ENCODE measurements around the gene GNAI2.

The GNAI2 gene

DNA sequence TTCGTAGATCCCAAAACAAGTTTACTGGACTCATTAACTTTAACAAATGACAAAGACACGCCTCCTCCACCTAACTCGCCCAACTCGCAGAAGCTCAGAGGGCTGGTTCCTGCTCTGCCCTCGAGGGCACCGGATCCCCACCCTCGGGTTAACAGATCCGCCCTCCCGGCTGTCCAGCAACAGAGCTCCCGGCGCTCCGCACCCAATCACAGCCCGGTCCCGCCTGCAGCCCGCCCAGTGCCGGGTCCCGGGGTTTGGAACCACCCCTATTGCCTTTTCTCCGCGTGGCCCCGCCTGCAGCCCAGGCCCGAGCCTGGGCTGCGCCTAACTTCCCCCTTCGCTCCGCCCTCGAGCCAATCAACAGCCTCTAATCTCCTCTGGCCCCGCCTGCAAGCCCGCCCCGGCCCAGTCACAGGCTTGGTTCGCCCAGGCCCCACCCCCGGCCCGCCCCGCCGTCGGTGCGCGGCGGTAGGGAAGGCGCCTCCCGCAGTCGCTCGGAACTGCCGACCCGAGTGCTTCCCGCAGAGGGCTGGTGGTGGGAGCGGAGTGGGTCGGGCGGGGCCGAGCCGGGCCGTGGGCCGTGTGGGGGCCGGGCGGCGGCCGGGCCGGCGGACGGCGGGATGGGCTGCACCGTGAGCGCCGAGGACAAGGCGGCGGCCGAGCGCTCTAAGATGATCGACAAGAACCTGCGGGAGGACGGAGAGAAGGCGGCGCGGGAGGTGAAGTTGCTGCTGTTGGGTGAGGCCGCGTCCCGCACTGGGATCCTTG is at the start of gene GNAI2:
GNAI2 (plus strand) TSS at position 489 of the 768 bp plus-strand sequence; CDS start at position 621, 132 bp downstream.
- peak; percentile 76 for DNase-seq

- DNase-seq, result no peak
Measured at GRCh38 chr3:50187750-50188149, 48.3 kb upstream of the GNAI2 start.

GRCh38 chr3:50189274-50189673 is 46.7 kb upstream of the GNAI2 start:
- no peak for DNase-seq

- DNase-seq, result no peak
Measured at GRCh38 chr3:50189989-50190388, 46.0 kb upstream of the GNAI2 start.

DNA sequence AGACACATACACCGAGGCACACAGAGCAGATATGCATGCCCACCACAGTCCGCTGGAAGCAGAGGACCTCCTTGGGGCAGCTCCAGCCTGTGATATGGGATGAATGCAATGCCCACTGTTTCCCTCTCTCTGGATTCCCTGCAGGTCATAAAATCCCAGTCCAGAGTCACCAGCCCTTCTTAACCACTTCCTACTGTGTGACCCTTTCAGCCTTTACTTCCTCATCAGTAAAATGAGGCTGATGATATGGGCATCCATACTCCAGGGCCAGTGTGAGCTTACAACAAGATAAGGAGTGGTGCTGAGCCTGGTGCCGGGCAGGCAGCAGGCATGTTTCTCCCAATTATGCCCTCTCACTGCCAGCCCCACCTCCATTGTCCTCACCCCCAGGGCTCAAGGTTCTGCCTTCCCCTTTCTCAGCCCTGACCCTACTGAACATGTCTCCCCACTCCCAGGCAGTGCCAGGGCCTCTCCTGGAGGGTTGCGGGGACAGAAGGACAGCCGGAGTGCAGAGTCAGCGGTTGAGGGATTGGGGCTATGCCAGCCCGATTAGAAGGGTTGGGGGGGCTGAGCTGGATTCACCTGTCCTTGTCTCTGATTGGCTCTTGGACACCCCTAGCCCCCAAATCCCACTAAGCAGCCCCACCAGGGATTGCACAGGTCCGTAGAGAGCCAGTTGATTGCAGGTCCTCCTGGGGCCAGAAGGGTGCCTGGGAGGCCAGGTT is 44.9 kb upstream of the GNAI2 start, which contains the start of gene GNAT1:
GNAT1 (plus strand) TSS at position 675 of the 725 bp plus-strand sequence. CDS start 116 bp downstream, outside the sequence.
- no peak for DNase-seq

DNA sequence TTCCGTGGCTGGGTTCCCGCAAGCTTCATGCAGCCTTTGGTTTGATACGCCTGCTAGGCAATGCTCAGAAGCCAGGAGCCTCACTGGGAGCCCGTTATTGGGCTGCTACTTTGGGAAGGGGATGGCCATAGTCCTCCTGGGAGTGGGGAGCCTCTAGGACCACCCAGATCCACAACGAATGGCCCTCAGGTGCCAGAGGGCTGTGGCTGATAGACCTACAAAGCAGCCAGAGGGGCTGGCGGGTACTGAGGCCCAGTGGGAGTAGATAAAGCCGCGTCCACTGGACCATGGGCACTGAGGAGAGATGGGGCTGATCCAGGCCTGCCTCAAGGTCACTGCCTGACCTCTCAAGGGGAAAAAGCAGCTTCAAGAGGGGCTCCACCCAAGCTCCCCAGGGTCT is 43.9 kb upstream of the GNAI2 start:
- no peak for DNase-seq

GRCh38 chr3:50192689-50193141 is 43.3 kb upstream of the GNAI2 start:
- DNase-seq, result no peak

GRCh38 chr3:50193286-50193685 is 42.7 kb upstream of the GNAI2 start:
- no peak for DNase-seq

DNA sequence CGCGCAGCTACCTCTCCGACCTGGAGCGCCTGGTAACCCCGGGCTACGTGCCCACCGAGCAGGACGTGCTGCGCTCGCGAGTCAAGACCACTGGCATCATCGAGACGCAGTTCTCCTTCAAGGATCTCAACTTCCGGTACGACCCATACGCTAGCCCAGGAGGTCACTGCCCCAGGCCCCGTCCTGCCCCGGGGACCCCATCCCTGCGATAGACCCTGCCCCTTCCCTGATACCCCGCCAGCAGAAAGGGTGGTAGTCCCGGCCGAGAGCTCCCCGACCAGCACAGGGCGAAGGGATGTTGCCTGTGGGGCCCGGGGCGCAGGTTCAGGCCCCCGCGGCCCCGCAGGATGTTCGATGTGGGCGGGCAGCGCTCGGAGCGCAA is 42.3 kb upstream of the GNAI2 start:
- no peak for DNase-seq

DNA sequence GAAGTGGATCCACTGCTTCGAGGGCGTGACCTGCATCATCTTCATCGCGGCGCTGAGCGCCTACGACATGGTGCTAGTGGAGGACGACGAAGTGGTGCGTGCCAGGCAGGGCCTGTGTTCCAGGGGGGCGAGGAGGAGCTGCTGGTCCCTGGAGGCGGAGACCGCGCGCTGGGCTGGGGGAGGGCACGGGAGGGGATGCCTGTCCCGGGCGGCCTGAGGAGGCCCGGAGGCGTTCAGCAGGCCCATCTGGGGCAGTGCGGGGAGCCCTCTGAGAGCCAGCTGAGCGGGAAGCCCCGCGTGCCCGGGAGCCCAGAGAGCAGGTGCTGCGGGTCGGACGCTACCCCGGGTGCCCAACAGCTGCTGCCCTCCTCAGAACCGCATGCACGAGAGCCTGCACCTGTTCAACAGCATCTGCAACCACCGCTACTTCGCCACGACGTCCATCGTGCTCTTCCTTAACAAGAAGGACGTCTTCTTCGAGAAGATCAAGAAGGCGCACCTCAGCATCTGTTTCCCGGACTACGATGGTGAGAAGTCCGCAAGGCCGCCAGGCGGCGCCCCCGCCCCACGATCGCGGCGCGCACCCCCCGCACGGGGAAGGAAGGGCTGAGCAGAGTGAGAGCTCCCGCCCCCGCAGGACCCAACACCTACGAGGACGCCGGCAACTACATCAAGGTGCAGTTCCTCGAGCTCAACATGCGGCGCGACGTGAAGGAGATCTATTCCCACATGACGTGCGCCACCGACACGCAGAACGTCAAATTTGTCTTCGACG is 41.7 kb upstream of the GNAI2 start:
- no peak for DNase-seq

GRCh38 chr3:50194903-50195500 is 41.0 kb upstream of the GNAI2 start:
- DNase-seq, result no peak

- no peak for DNase-seq
Measured at GRCh38 chr3:50195501-50196252, 40.3 kb upstream of the GNAI2 start.

GRCh38 chr3:50196253-50196801 is 39.7 kb upstream of the GNAI2 start:
- no peak for DNase-seq

DNA sequence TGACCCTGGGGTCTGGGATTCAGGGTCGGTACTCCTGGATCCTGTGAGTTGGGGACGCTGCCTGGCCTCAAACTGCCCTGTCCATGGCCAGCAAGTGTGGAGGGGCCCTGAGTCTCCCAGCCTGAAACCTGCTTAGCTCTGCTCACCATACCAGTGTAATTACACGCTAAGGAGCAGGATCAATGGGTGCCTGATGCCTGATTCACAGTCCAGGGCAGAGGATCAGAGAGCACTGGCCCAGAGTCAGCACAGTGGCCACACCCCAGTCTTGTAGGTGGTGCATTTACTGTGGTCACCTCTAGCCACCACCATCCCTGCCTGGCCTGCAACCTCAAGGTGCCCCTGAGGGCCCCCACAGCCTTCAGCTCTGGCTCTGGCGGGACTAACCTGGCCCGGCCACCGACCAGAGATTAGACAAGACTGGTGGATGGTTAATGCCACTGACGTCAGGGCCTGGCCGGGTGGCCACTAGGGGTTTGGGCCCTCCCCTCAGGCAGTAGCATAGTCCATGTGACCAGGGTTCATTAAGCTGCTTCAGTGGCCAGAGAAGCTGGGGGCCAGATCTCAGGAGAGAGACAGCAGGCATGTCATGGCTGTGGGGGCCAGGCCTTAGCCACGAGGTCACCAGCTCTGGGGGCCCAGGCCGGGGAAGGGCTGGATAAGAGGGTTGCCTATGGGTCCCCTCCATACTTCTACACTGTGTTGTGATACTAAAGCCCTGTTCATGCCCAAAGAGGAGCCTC is 34.3 kb upstream of the GNAI2 start:
- DNase-seq, result no peak

- DNase-seq, result no peak
Measured at GRCh38 chr3:50202353-50203112, 33.5 kb upstream of the GNAI2 start.

DNA sequence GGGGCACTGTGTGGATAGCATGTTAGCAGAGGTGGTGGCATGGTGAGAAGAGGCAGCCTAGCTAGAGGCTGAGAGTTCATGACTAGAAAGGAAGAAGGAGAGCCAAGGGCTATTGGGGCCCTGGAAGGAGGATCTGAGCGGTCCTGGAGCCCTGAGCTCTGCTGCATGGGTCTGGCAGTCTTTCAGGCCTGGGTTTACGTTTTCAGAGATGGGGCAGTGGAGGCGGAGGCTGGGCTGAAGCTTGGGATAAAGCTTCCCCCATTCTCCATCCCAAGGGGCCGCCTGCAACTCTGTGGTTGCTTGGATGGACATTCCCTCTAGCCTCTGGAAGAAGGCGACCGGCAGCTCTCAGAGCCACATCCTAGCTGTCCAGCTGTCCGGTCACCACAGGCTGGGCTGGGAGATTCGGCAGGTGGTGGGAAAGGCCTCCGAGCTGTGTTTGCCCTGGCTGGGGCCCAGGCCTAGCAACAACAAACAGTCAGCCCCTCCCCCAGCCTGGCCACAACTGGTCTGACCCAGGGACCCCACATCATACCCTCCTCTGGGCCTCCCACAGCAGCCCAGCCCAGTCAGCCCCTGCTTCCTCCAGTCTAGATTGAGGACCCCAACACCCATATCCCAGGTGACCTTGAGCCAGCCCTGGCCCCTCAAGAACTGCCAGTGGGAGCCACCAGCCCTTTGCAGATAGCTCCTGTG is 32.7 kb upstream of the GNAI2 start:
- no peak for DNase-seq

DNA sequence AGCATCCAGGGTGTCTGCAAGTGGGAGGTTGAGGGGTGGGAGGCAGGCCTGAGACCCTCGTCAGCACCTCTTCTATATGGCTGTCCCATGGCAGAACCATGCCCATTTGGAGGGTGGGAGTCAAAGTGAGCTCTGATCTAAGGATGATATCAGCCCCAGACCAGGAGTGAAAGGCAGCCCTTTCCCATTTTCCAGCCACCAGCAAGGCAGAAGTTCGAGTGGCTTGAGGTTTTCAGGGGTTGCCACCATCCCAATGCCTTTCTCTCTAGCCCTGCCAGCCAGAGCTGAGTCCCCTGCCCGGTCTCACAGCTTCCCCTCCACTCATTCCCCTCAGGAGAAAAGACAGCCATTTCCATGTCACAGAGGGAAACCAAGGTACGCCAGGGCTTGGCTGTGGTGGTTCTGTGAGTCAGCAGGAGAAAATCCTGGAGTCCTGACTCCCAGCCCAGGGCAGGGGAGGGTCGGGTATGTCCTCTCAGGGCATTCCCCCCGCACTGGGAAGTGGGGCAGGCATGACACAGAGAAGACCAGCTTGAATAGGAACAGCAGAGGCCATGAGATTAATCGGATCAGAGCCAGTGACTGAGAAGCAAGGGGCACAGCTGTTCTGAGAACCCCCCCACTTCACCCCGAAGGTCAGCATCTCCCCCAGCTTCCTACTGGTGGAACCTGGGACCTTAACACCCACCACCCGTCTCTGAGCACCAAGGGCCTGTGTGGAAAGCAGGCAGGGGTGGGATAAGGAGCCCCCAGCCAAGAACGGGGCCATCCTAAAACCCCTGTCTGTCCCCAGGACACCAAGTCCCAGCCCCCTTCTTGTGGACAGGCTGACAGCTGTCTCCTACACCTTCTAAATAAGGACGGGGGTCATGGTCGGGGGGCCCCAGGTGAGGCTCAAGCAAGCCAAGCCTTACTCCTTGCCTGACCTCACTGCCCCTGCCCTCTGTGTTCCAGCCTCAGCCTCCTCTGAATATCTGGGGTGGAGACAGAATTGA is 31.9 kb upstream of the GNAI2 start:
- DNase-seq, result no peak

DNA sequence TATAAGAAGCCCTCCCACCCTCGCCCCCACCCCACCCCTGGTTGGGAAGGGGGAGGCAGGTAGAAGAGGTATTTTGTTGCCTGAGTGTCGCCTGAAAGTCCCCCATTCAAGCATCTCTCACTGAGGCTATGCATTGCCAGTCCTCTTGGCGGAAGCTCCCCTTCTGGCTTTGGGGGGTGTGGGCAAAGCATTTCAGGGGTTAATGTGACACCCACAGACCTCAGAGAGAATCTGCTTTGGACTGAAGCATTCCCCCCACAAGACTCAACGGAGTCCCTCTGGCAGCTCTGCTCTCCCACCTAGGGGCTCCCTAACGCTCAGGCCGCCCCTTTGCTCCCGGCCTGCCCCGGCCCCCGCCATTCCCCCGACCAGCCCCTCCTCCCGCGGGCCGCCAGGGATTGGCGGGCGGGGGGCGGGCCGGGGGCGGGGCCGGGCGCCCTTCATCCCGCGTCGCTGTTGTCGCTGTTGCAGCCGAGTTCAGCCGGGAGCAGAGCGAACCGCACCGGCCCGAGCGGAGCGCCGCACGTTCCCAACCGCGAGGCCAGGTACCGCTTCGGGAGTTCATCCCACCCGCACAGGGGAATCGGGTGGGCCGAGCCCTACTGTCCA is 31.1 kb upstream of the GNAI2 start, which contains the start of gene SLC38A3:
SLC38A3 (plus strand) TSS at position 468 of the 609 bp plus-strand sequence. CDS start 8,929 bp downstream, outside the sequence.
- no peak for DNase-seq

Measured in NCI-H187 treated with DMSO at 0.1 percent for 48 hours (cell line).